Raji (cell line): ENCODE data around the gene C1orf50.

ENCODE experiments used
- POLR2A ChIP-seq: IDR thresholded peaks from 2 replicates; pipeline ENCODE4 v1.6.1; 2011; ENCODE audit warnings: low read depth, low read length, control low read depth; ENCODE audit not compliant: insufficient read depth

The C1orf50 gene

GRCh38 chr1:42737986-42738677, 28.9 kb upstream of the C1orf50 start:
- TF ChIP-seq POLR2A = no peak

- TF ChIP-seq POLR2A = no peak
Measured at GRCh38 chr1:42738678-42739226, 28.3 kb upstream of the C1orf50 start.

- no peak for TF ChIP-seq POLR2A
Measured at GRCh38 chr1:42739753-42740700, 27.0 kb upstream of the C1orf50 start, which contains the start of gene CLDN19. Gene CLDN19 (minus strand): TSS chr1:42740236. CDS start chr1:42740063, 173 bp downstream.

- no peak for TF ChIP-seq POLR2A
Measured at GRCh38 chr1:42740851-42741580, 26.0 kb upstream of the C1orf50 start.

- no peak for TF ChIP-seq POLR2A
Measured at GRCh38 chr1:42741706-42742105, 25.3 kb upstream of the C1orf50 start.

- no peak for TF ChIP-seq POLR2A
Measured at GRCh38 chr1:42742141-42742540, 24.9 kb upstream of the C1orf50 start.

GRCh38 chr1:42742617-42743316, 24.3 kb upstream of the C1orf50 start:
- TF ChIP-seq POLR2A = no peak

- TF ChIP-seq POLR2A = no peak
Measured at GRCh38 chr1:42743317-42744147, 23.5 kb upstream of the C1orf50 start.

- no peak for TF ChIP-seq POLR2A
Measured at GRCh38 chr1:42744148-42744413, 23.0 kb upstream of the C1orf50 start.

GRCh38 chr1:42745851-42746250, 21.2 kb upstream of the C1orf50 start:
- TF ChIP-seq POLR2A = no peak

GRCh38 chr1:42746436-42747105, 20.5 kb upstream of the C1orf50 start:
- TF ChIP-seq POLR2A = no peak

GRCh38 chr1:42747125-42747524, 19.9 kb upstream of the C1orf50 start:
- no peak for TF ChIP-seq POLR2A

GRCh38 chr1:42748021-42748420, 19.0 kb upstream of the C1orf50 start:
- no peak for TF ChIP-seq POLR2A
